MM.1S (cell line): ENCODE results near the gene ATXN1L.

Experiments used
- CTCF ChIP-seq: fragments of 300-600 bp; sonication (generic); IDR thresholded peaks from 2 replicates; pipeline ENCODE4 v1.5.1; 2016; ENCODE audit warnings: antibody characterized with exemption, low read length, mixed read lengths
- EZH2phosphoT487 ChIP-seq: fragments of 300-600 bp; sonication (generic); IDR thresholded peaks from 2 replicates; pipeline ENCODE4 v1.6.1; 2018; ENCODE audit warnings: antibody characterized with exemption, low read length

GRCh38 chr16:71880176-71880575, 34.4 kb downstream of the ATXN1L start:
- TF ChIP-seq CTCF (no peak), EZH2phosphoT487 (no peak)
